OCI-LY1 (cell line): ENCODE measurements around the gene CUX1.

Experiments used
- H2AFZ ChIP-seq: fragments of 200-600 bp; sonication (generic), shearing (Covaris generic); 2 replicates; pipeline ENCODE4 v1.6.0; 2014; ENCODE audit warnings: antibody characterized with exemption, mild to moderate bottlenecking, low read length
- H3F3A ChIP-seq: fragments of 200-600 bp; sonication (generic), shearing (Covaris generic); 2 replicates; pipeline ENCODE4 v1.6.0; 2014; ENCODE audit warnings: mild to moderate bottlenecking, antibody characterized with exemption, low read length, moderate library complexity; ENCODE audit not compliant: insufficient read depth
- H3K27ac ChIP-seq: fragments of 200-600 bp; sonication (generic); 2 replicates; pipeline ENCODE4 v1.5.1; 2014; ENCODE audit warnings: low read length, mixed run types, mild to moderate bottlenecking, low read depth; ENCODE audit not compliant: poor library complexity, severe bottlenecking
- H3K27me3 ChIP-seq: fragments of 200-600 bp; sonication (generic); 2 replicates; pipeline ENCODE4 v1.6.0; 2014; ENCODE audit warnings: antibody characterized with exemption, mild to moderate bottlenecking, low read length, moderate library complexity; ENCODE audit not compliant: insufficient read depth
- H3K36me3 ChIP-seq: fragments of 200-600 bp; sonication (generic); 2 replicates; pipeline ENCODE4 v1.6.1; 2014; ENCODE audit warnings: mild to moderate bottlenecking, antibody characterized with exemption, low read length, moderate library complexity, mixed read lengths; ENCODE audit not compliant: insufficient read depth
- H3K4me1 ChIP-seq: fragments of 200-600 bp; sonication (generic); 2 replicates; pipeline ENCODE4 v1.5.1; 2014; ENCODE audit warnings: mild to moderate bottlenecking, low read length, moderate library complexity; ENCODE audit not compliant: insufficient read depth, severe bottlenecking
- H3K4me2 ChIP-seq: fragments of 200-600 bp; sonication (generic), shearing (Covaris generic); 2 replicates; pipeline ENCODE4 v1.6.1; 2014; ENCODE audit warnings: low read length
- H3K4me3 ChIP-seq: fragments of 200-600 bp; sonication (generic); 2 replicates; pipeline ENCODE4 v1.5.1; 2014; ENCODE audit warnings: low read length, low read depth, mild to moderate bottlenecking, mixed read lengths; ENCODE audit not compliant: poor library complexity, severe bottlenecking
- H3K79me2 ChIP-seq: fragments of 200-600 bp; shearing (Covaris generic); 2 replicates; pipeline ENCODE4 v1.6.1; 2016; ENCODE audit warnings: mixed run types, low read length, mixed read lengths; ENCODE audit not compliant: insufficient read depth
- H3K9ac ChIP-seq: fragments of 200-600 bp; sonication (generic), shearing (Covaris generic); 2 replicates; pipeline ENCODE4 v1.6.1; 2014; ENCODE audit warnings: mild to moderate bottlenecking, low read length, mixed read lengths
- H3K9me2 ChIP-seq: fragments of 200-600 bp; sonication (generic), shearing (Covaris generic); 2 replicates; pipeline ENCODE4 v1.6.1; 2014; ENCODE audit warnings: low read depth, mild to moderate bottlenecking, low read length, mixed read lengths
- H3K9me3 ChIP-seq: fragments of 200-600 bp; shearing (Covaris generic); 2 replicates; pipeline ENCODE4 v1.6.1; 2014; ENCODE audit warnings: low read length, mixed read lengths
- H4K20me1 ChIP-seq: fragments of 200-600 bp; sonication (generic), shearing (Covaris generic); 2 replicates; pipeline ENCODE4 v1.6.0; 2016; ENCODE audit warnings: mild to moderate bottlenecking, low read length; ENCODE audit not compliant: insufficient read depth
- EZH2 ChIP-seq: fragments of 200-600 bp; sonication (generic), shearing (Covaris generic); IDR thresholded peaks from 2 replicates; pipeline ENCODE4 v1.8.0; 2017; ENCODE audit warnings: borderline replicate concordance, mixed run types, mild to moderate bottlenecking, antibody characterized with exemption, low read length, moderate library complexity, mixed read lengths
- TF ChIP-seq, protein P1 (sequence below): fragments of 200-600 bp; sonication (generic), shearing (Covaris generic); IDR thresholded peaks from 2 replicates; pipeline ENCODE4 v1.5.1; 2017; ENCODE audit warnings: mild to moderate bottlenecking, antibody characterized with exemption, low read length, moderate library complexity, mixed read lengths

Gene CUX1

DNA sequence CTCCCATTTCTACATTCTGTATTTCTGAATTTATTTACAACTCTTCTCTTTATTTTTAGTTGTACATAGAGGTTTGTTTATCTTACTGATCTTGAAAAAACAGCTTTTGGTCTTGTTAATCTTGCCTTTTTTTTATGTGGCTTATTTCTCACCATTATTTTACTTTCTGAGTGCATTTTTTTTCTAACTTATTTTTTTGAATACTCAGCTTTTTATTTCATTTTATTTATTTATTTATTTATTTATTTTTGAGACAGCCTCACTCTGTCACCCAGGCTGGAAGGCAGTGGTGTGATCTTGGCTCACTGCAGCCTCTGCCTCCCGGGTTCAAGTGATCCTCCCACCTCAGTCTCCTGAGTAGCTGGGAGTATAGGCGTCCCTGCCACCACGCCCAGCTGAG lies 23.9 kb downstream of the CUX1 start:
- no peak overlapping the region for H3K27ac ChIP-seq
- H3K79me2 ChIP-seq = peaks cover 98% of the 10 kb centered on the region
- H4K20me1 ChIP-seq = 0 out of 2 replicates have a peak, but pooled peaks cover 3% of the 10 kb centered on the region
- H3K4me2 ChIP-seq = no peak overlapping the region
- TF ChIP-seq, protein P1, sequence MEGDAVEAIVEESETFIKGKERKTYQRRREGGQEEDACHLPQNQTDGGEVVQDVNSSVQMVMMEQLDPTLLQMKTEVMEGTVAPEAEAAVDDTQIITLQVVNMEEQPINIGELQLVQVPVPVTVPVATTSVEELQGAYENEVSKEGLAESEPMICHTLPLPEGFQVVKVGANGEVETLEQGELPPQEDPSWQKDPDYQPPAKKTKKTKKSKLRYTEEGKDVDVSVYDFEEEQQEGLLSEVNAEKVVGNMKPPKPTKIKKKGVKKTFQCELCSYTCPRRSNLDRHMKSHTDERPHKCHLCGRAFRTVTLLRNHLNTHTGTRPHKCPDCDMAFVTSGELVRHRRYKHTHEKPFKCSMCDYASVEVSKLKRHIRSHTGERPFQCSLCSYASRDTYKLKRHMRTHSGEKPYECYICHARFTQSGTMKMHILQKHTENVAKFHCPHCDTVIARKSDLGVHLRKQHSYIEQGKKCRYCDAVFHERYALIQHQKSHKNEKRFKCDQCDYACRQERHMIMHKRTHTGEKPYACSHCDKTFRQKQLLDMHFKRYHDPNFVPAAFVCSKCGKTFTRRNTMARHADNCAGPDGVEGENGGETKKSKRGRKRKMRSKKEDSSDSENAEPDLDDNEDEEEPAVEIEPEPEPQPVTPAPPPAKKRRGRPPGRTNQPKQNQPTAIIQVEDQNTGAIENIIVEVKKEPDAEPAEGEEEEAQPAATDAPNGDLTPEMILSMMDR = no peak
- TF ChIP-seq EZH2 = no peak
- H3K9me2 ChIP-seq = no peaks in the 10 kb centered on the region
- H3K4me3 ChIP-seq = no peak overlapping the region
- no peaks in the 10 kb centered on the region for H3F3A ChIP-seq
- H3K4me1 ChIP-seq = peaks cover 24% of the 10 kb centered on the region
- peaks cover 18% of the 10 kb centered on the region for H3K9me3 ChIP-seq
- H3K9ac ChIP-seq = no peak overlapping the region
- H3K36me3 ChIP-seq = peaks cover 62% of the 10 kb centered on the region
- H3K27me3 ChIP-seq = no peaks in the 10 kb centered on the region
- no peak overlapping the region for H2AFZ ChIP-seq

DNA sequence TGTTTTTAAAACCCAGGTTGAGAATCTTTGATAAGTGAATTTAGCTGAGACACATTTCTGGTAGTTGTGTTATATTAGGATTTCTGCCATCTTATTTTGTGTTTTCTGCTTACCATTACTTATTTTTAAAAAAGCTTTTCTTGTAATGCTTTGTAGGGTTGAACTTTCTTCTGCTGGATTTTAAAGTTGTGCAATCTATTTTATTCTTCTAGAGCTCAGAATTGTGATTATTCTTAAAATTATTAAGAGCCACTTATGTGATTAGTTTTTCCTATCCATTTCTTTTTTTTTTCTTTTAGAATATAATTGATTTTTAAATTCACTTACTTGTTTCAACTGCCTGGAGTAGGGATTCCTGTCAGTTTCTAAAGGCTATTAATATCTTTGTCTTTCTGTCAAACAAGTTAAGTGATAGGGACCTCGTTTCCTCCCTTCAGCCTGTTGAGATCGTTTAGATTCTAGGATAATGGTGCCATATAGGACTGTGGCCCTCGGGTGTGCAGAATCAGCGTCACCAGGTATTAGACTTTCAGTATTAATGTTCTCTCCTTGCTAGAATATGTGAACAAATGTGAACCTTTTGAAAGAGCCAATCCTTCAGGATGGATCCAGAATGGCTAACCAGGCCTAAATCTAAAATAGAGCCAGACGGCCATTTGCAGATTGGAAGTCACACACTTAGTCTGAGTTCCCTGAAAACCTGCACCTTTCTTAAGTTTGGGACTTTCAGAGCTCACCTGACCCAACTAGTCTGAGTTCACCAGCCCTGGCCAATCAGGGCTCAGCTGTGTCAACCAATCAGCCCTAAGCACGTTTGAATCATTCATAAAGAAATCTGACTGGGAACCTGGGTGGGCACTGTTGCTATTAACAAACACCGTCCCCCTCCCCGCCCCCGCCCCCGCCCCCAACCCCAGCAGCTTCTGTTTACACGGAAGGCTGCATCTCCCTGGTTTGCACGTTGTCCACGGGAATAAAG lies 26.2 kb downstream of the CUX1 start:
- peaks cover 75% of the 10 kb centered on the region for H3K36me3 ChIP-seq
- H4K20me1 ChIP-seq = 0 out of 2 replicates have a peak, but pooled peaks cover 3% of the 10 kb centered on the region

DNA sequence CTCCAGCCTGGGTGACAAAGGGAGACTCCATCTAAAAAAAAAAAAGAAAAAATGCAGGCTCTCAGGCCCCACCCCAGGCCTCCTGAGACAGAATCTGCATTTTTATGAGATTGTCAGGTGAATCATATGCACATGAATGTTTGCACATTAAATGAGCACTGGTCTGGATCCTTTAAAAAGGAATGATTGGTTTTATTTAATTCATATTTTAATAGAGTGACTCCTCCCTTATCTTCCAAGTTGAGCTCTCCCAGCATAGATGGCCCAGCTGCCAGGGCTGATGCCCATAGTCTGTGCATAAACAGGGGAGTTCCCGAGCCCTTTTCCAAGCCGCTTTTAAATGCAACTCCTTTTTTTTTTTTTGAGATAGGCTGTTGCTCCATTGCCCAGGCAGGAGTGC lies 28.5 kb downstream of the CUX1 start:
- peaks cover 98% of the 10 kb centered on the region for H3K79me2 ChIP-seq
- no peaks in the 10 kb centered on the region for H3K4me1 ChIP-seq
- H4K20me1 ChIP-seq = no peaks in the 10 kb centered on the region
- TF ChIP-seq EZH2 = no peak
- TF ChIP-seq, protein P1 = no peak
- H3F3A ChIP-seq = no peaks in the 10 kb centered on the region
- no peak overlapping the region for H3K4me2 ChIP-seq
- peaks cover 73% of the 10 kb centered on the region for H3K36me3 ChIP-seq
- H3K9ac ChIP-seq = no peak overlapping the region
- H3K27ac ChIP-seq = no peak overlapping the region
- peaks cover 26% of the 10 kb centered on the region for H3K9me3 ChIP-seq
- H3K27me3 ChIP-seq = no peaks in the 10 kb centered on the region
- no peak overlapping the region for H2AFZ ChIP-seq
- H3K9me2 ChIP-seq = no peaks in the 10 kb centered on the region
- H3K4me3 ChIP-seq = no peak overlapping the region

More for the DNA sequence above, 26.2 kb downstream of the CUX1 start:
- Histone ChIP-seq H3K9me3 (peaks cover 28% of the 10 kb centered on the region), H3K4me3 (no peak overlapping the region), H3K4me2 (no peak overlapping the region), H3K27me3 (no peaks in the 10 kb centered on the region), H3K79me2 (peaks cover 98% of the 10 kb centered on the region), H3K9ac (no peak overlapping the region), H2AFZ (no peak overlapping the region), H3F3A (no peaks in the 10 kb centered on the region), H3K4me1 (peaks cover 6% of the 10 kb centered on the region), H3K9me2 (no peaks in the 10 kb centered on the region), H3K27ac (no peak overlapping the region)
- TF ChIP-seq, protein P1 = no peak
- TF ChIP-seq EZH2 = no peak
